SK-N-SH (cell line): ENCODE measurements around the gene ETS1. TPM values are rescaled to one million over a fixed set of nuclear protein-coding genes. Genes with fewer than 3 reads are reported as not detected.

Source experiments
- CTCF ChIA-PET: fragments of 300-600, 350-600 bp; formaldehyde crosslinking; extraction: SDS; loops from one replicate; lab custom pipeline; 2021; lab: Yijun Ruan, JAX
- POLR2A ChIA-PET: fragments of 350-600 bp; sonication (Branson Sonifier 250); formaldehyde crosslinking; extraction: SDS; loops from one replicate; lab custom pipeline; 2020; ENCODE audit warnings: antibody characterized with exemption, inconsistent platforms; lab: Yijun Ruan, JAX
- DNase-seq: peaks from one replicate; pipeline ENCODE4 v3.0.0; 2012
- H2AFZ ChIP-seq: fragments of 200-600 bp; sonication (generic); 2 replicates; pipeline ENCODE4 v1.8.1; 2016; ENCODE audit warnings: antibody characterized with exemption, mild to moderate bottlenecking, low read depth
- H3F3A ChIP-seq: fragments of 200-600 bp; sonication (generic); replicated peaks from 2 replicates; pipeline ENCODE3; 2016; ENCODE audit warnings: antibody characterized with exemption, mild to moderate bottlenecking; ENCODE audit not compliant: insufficient read depth
- H3K27ac ChIP-seq, 2 experiments: fragments of 200-500 bp in 1 of 2; fragments of 200-600 bp in 1 of 2; sonication (Bioruptor generic) in 1 of 2; sonication (generic), shearing (Covaris generic) in 1 of 2; 2 replicates each; pipeline versions ENCODE4 v1.5.1 to v1.6.1; 2014 to 2016; ENCODE audit warnings: low read depth in 2 of 2, inconsistent platforms in 1 of 2, low read length in 1 of 2, mild to moderate bottlenecking in 1 of 2, mixed read lengths in 1 of 2
- H3K27me3 ChIP-seq: fragments of 200-600 bp; sonication (generic), shearing (Covaris generic); 2 replicates; pipeline ENCODE4 v1.6.1; 2016; ENCODE audit warnings: mixed run types; ENCODE audit not compliant: insufficient read depth
- H3K36me3 ChIP-seq, 2 experiments: fragments of 200-500 bp in 1 of 2; fragments of 200-600 bp in 1 of 2; sonication (Bioruptor generic) in 1 of 2; sonication (generic) in 1 of 2; replicated peaks in 1 of 2; 2 replicates each; pipeline versions ENCODE3 to v1.5.1; 2014 to 2016; ENCODE audit warnings: low read length in 1 of 2, mild to moderate bottlenecking in 1 of 2; ENCODE audit not compliant: insufficient read depth in 2 of 2, control insufficient read depth in 1 of 2
- H3K4me1 ChIP-seq, 2 experiments: fragments of 200-500 bp in 1 of 2; fragments of 200-600 bp in 1 of 2; sonication (Bioruptor generic) in 1 of 2; sonication (generic), shearing (Covaris generic) in 1 of 2; 2 replicates each; pipeline versions ENCODE4 v1.5.1 to v1.6.1; 2014 to 2016; ENCODE audit warnings: low read depth in 1 of 2, low read length in 1 of 2, mixed run types in 1 of 2; ENCODE audit not compliant: insufficient read depth in 2 of 2, control insufficient read depth in 1 of 2
- H3K4me2 ChIP-seq: fragments of 200-600 bp; sonication (generic), shearing (Covaris generic); 2 replicates; pipeline ENCODE4 v1.6.1; 2017; ENCODE audit warnings: mixed run types
- H3K4me3 ChIP-seq, 2 experiments: fragments of 200-500 bp in 1 of 2; fragments of 200-600 bp in 1 of 2; sonication (Bioruptor generic) in 1 of 2; sonication (generic), shearing (Covaris generic) in 1 of 2; 2 replicates each; pipeline versions ENCODE4 v1.5.1 to v1.8.1; 2014 to 2016; ENCODE audit warnings: low read depth in 2 of 2, inconsistent platforms in 1 of 2, low read length in 1 of 2, mild to moderate bottlenecking in 1 of 2, mixed read lengths in 1 of 2, moderate library complexity in 1 of 2
- H3K79me2 ChIP-seq: fragments of 200-600 bp; sonication (generic); 2 replicates; pipeline ENCODE4 v1.8.1; 2017; ENCODE audit warnings: mild to moderate bottlenecking; ENCODE audit not compliant: insufficient read depth
- H3K9ac ChIP-seq: fragments of 200-600 bp; sonication (generic); 2 replicates; pipeline ENCODE4 v1.6.1; 2017; ENCODE audit warnings: mixed run types
- H3K9me2 ChIP-seq: fragments of 200-600 bp; sonication (generic); 2 replicates; pipeline ENCODE4 v1.6.1; 2017; ENCODE audit warnings: mixed run types
- H3K9me3 ChIP-seq: fragments of 200-600 bp; sonication (generic); 2 replicates; pipeline ENCODE4 v1.6.1; 2017; ENCODE audit warnings: mixed run types, mild to moderate bottlenecking, moderate library complexity
- H4K20me1 ChIP-seq: fragments of 200-600 bp; sonication (generic); 2 replicates; pipeline ENCODE4 v1.6.1; 2017; ENCODE audit warnings: mild to moderate bottlenecking, mixed run types; ENCODE audit not compliant: insufficient read depth
- CTCF ChIP-seq: fragments of 200-600 bp; sonication (generic); IDR thresholded peaks from 2 replicates; pipeline ENCODE4 v1.6.1; 2017; ENCODE audit warnings: antibody characterized with exemption, mild to moderate bottlenecking, moderate library complexity
- ELF1 ChIP-seq: IDR thresholded peaks from 2 replicates; pipeline ENCODE4 v1.4.0; 2012
- EP300 ChIP-seq, 2 experiments: IDR thresholded peaks; 2 replicates each; pipeline versions ENCODE4 v1.4.0 to v1.6.1; 2012; ENCODE audit warnings: borderline replicate concordance in 1 of 2, low read depth in 1 of 2, low read length in 1 of 2
- EZH2phosphoT487 ChIP-seq: fragments of 200-600 bp; sonication (generic); IDR thresholded peaks from 2 replicates; pipeline ENCODE4 v1.6.1; 2017; ENCODE audit warnings: low read depth, mixed run types, mild to moderate bottlenecking, antibody characterized with exemption, moderate library complexity, borderline replicate concordance
- FOXM1 ChIP-seq: IDR thresholded peaks from 2 replicates; pipeline ENCODE4 v1.4.0; 2012; ENCODE audit warnings: low read depth, mild to moderate bottlenecking
- GABPA ChIP-seq: IDR thresholded peaks from 2 replicates; pipeline ENCODE4 v1.4.0; 2012; ENCODE audit warnings: low read depth, mild to moderate bottlenecking
- MAX ChIP-seq: IDR thresholded peaks from 2 replicates; pipeline ENCODE4 v1.4.0; 2012; ENCODE audit warnings: low read depth
- MEF2A ChIP-seq: IDR thresholded peaks from 2 replicates; pipeline ENCODE4 v1.4.0; 2012; ENCODE audit warnings: low read depth, borderline replicate concordance
- MXI1 ChIP-seq: IDR thresholded peaks from 2 replicates; pipeline ENCODE4 v1.6.1; 2012; ENCODE audit warnings: mild to moderate bottlenecking, low read depth, low read length, improper control_type of control experiment
- NRF1 ChIP-seq: IDR thresholded peaks from 2 replicates; pipeline ENCODE4 v1.6.1; 2012; ENCODE audit warnings: low read depth, mild to moderate bottlenecking, low read length
- RAD21 ChIP-seq: IDR thresholded peaks from 2 replicates; pipeline ENCODE4 v1.6.1; 2012; ENCODE audit warnings: mild to moderate bottlenecking, low read length
- RCOR1 ChIP-seq: fragments of 150-350 bp; IDR thresholded peaks from 2 replicates; pipeline ENCODE4 v1.6.1; 2017; ENCODE audit warnings: antibody characterized with exemption, low read length
- REST ChIP-seq: IDR thresholded peaks from 2 replicates; pipeline ENCODE4 v1.6.1; 2012; ENCODE audit warnings: mild to moderate bottlenecking, low read depth, low read length, moderate library complexity
- RFX5 ChIP-seq: IDR thresholded peaks from 2 replicates; pipeline ENCODE4 v1.6.1; 2012; ENCODE audit warnings: mild to moderate bottlenecking, improper control_type of control experiment, low read length
- SIN3A ChIP-seq: IDR thresholded peaks from 2 replicates; pipeline ENCODE4 v1.6.1; 2012; ENCODE audit warnings: low read depth, mild to moderate bottlenecking, low read length, moderate library complexity, borderline replicate concordance
- SMC3 ChIP-seq: IDR thresholded peaks from 2 replicates; pipeline ENCODE4 v1.6.1; 2012; ENCODE audit warnings: low read depth, low read length, improper control_type of control experiment
- TEAD4 ChIP-seq: IDR thresholded peaks from 2 replicates; pipeline ENCODE4 v1.4.0; 2012; ENCODE audit warnings: mild to moderate bottlenecking, borderline replicate concordance; ENCODE audit not compliant: insufficient read depth
- ZBTB33 ChIP-seq: IDR thresholded peaks from 2 replicates; pipeline ENCODE4 v1.4.0; 2012; ENCODE audit warnings: low read depth, borderline replicate concordance
- WGBS: methylation state at CpG from one replicate; pipeline ENCODE4 v1.1.6; 2017; ENCODE audit warnings: low lambda C conversion rate; 5-methylcytosine and 5-hydroxymethylcytosine counted together
- polyA plus RNA-seq, 3 experiments: library from polyadenylated mRNA; depleted of rRNA; stranded (reverse); fragments of >200 nt; gene quantifications; 2 replicates each; pipeline ENCODE4 v1.2.3, GENCODE V29; 2012
- TF ChIP-seq, protein P1 (sequence below): IDR thresholded peaks from 2 replicates; pipeline ENCODE4; 2012

The ETS1 gene
- polyA plus RNA-seq, 1 of the 3 experiments (the other 2 are of a cell fraction) = 14.5 TPM

DNA sequence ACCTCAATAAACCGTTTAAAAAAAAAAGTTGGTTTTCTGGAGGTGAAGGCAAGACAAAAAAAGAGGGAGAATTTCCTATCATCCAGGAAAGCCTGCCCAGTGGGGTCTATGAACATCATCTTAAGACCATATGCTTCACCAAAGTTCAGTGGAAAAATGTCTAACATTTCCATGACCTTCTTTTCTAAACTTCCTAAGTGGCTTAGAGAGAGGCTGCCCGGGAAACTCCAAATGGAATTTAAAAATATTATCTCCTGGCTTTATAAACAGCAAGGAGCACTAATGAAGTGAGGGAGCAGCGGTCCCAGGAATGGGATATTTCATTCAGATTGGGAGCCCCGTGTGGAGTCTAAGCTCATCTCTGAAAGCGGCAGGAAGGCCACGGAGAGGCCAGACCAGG lies 46.9 kb downstream of the ETS1 start:
- CTCF ChIA-PET = interaction anchor here (0.7 to 0.9 kb wide), 2 partner anchors 14 to 17 kb away, joined by 3 to 4 read pairs; no protein-coding TSS in a partner anchor
- POLR2A ChIA-PET = no interaction called here
- TF ChIP-seq RFX5 = no peak
- TF ChIP-seq RAD21 = no peak
- no peak for TF ChIP-seq MXI1
- no peak for TF ChIP-seq SMC3

DNA sequence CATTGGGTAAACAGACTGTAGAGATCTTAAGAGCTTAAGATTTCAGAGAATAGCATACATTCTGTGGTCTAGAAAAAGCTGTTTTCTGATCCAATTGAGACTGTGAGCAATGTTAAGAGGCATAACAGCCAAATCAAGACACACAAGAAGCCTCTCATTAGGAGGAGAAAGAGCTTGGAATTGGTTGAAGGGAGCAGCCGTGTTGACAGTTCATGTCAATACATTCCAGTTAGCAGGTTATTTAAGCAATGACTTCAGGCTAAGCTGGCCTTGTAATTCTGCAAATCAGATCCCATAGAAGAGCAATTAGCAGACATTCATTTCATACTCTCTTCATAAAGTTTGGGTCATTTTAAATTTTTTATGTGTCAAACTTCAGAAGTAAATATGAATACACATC lies 50.9 kb downstream of the ETS1 start:
- DNase-seq = no peak
- Histone ChIP-seq H2AFZ (no peak overlapping the region), H3K4me3 (no peak overlapping the region), H3K9ac (no peak overlapping the region), H3K79me2 (no peaks in the 10 kb centered on the region), H3K27me3 (no peaks in the 10 kb centered on the region), H3K36me3 (no peaks in the 10 kb centered on the region), H3K9me3 (no peaks in the 10 kb centered on the region), H3K27ac (no peak overlapping the region), H3K4me1 (peaks cover 0 to 3% of the 10 kb centered on the region in 2 experiments; a peak in 1 of 4 replicates), H4K20me1 (no peaks in the 10 kb centered on the region), H3F3A (no peaks in the 10 kb centered on the region), H3K9me2 (no peaks in the 10 kb centered on the region)
- 89% methylated on average over 1 of the region's 1 CpG for WGBS
- CTCF ChIA-PET = interaction anchor here (0.9 to 2.3 kb wide), 4 partner anchors 10 to 295 kb away, joined by 3 to 5 read pairs (median 4); no protein-coding TSS in a partner anchor
- TF ChIP-seq MEF2A (no peak), GABPA (no peak), CTCF (no peak), FOXM1 (no peak), TEAD4 (no peak), ZBTB33 (no peak), NRF1 (no peak), MAX (no peak), EP300 (IDR thresholded peaks at IDR 0.05; ENCODE audit: borderline replicate concordance in 1 of 2, low read depth in 1 of 2, low read length in 1 of 2) (no peak), SIN3A (no peak), EZH2phosphoT487 (no peak), MXI1 (no peak), ELF1 (no peak), REST (no peak), RCOR1 (no peak)
- TF ChIP-seq, protein P1, sequence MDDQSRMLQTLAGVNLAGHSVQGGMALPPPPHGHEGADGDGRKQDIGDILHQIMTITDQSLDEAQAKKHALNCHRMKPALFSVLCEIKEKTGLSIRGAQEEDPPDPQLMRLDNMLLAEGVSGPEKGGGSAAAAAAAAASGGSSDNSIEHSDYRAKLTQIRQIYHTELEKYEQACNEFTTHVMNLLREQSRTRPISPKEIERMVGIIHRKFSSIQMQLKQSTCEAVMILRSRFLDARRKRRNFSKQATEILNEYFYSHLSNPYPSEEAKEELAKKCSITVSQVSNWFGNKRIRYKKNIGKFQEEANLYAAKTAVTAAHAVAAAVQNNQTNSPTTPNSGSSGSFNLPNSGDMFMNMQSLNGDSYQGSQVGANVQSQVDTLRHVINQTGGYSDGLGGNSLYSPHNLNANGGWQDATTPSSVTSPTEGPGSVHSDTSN = no peak
- TF ChIP-seq, all 33 proteins: peak for 0
- POLR2A ChIA-PET = no interaction called here
- H3K4me2 ChIP-seq = no peak overlapping the region

More for the DNA sequence above, 46.9 kb downstream of the ETS1 start:
- Histone ChIP-seq H3K4me1 (no peaks in the 10 kb centered on the region; a peak in 1 of 4 replicates), H3K4me3 (no peak overlapping the region), H3K9ac (no peak overlapping the region), H3K27ac (no peak overlapping the region), H3K9me3 (no peaks in the 10 kb centered on the region), H3K79me2 (no peaks in the 10 kb centered on the region), H4K20me1 (no peaks in the 10 kb centered on the region), H3F3A (no peaks in the 10 kb centered on the region), H3K27me3 (no peaks in the 10 kb centered on the region), H3K9me2 (no peaks in the 10 kb centered on the region), H2AFZ (no peak overlapping the region), H3K36me3 (no peaks in the 10 kb centered on the region), H3K4me2 (no peak overlapping the region)
- 91% methylated on average over 6 of the region's 6 CpGs for WGBS
- DNase-seq = no peak
